Sigmoid colon (tissue), 3 donors: ENCODE measurements around the gene KLHL29.

Experiments used
- POLR2A ChIP-seq, 2 donors: fragments of 450-650 bp; IDR thresholded peaks; one replicate each; pipeline ENCODE4 v1.6.1; 2016; ENCODE audit warnings: antibody characterized with exemption in 2 of 2, mild to moderate bottlenecking in 2 of 2, moderate library complexity in 2 of 2
- TF ChIP-seq, protein P1 (sequence below), 4 experiments: fragments of 450-650 bp in 3 of 4; fragments of 200-600 bp in 1 of 4; IDR thresholded peaks; one replicate each; pipeline ENCODE4 v1.5.1; 2016 to 2019; ENCODE audit warnings: antibody characterized with exemption in 4 of 4, mild to moderate bottlenecking in 3 of 4, moderate library complexity in 2 of 4

- TF ChIP-seq, protein P1, sequence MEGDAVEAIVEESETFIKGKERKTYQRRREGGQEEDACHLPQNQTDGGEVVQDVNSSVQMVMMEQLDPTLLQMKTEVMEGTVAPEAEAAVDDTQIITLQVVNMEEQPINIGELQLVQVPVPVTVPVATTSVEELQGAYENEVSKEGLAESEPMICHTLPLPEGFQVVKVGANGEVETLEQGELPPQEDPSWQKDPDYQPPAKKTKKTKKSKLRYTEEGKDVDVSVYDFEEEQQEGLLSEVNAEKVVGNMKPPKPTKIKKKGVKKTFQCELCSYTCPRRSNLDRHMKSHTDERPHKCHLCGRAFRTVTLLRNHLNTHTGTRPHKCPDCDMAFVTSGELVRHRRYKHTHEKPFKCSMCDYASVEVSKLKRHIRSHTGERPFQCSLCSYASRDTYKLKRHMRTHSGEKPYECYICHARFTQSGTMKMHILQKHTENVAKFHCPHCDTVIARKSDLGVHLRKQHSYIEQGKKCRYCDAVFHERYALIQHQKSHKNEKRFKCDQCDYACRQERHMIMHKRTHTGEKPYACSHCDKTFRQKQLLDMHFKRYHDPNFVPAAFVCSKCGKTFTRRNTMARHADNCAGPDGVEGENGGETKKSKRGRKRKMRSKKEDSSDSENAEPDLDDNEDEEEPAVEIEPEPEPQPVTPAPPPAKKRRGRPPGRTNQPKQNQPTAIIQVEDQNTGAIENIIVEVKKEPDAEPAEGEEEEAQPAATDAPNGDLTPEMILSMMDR (IDR thresholded peaks at IDR 0.05), result no peak
- TF ChIP-seq POLR2A (IDR thresholded peaks at IDR 0.05), result no peak
Measured at GRCh38 chr2:23513872-23514793, 129.2 kb downstream of the KLHL29 start.
